GM12801 (cell line): ENCODE data around the gene JAG2.

Experiments used
- CTCF ChIP-seq: IDR thresholded peaks from one replicate; pipeline ENCODE4 v1.5.1; 2011; ENCODE audit warnings: control low read depth; ENCODE audit not compliant: insufficient read length; ENCODE audit errors: extremely low read depth

The JAG2 gene

GRCh38 chr14:105179191-105179590 is 10.6 kb upstream of the JAG2 start:
- TF ChIP-seq CTCF: no peak

GRCh38 chr14:105178868-105179140 is 10.2 kb upstream of the JAG2 start:
- no peak for TF ChIP-seq CTCF

- TF ChIP-seq CTCF: no peak
Observed at GRCh38 chr14:105178069-105178867, 9.7 kb upstream of the JAG2 start.

GRCh38 chr14:105177082-105177481 is 8.5 kb upstream of the JAG2 start:
- TF ChIP-seq CTCF: no peak

- TF ChIP-seq CTCF: no peak
Observed at GRCh38 chr14:105176513-105176912, 7.9 kb upstream of the JAG2 start.

DNA sequence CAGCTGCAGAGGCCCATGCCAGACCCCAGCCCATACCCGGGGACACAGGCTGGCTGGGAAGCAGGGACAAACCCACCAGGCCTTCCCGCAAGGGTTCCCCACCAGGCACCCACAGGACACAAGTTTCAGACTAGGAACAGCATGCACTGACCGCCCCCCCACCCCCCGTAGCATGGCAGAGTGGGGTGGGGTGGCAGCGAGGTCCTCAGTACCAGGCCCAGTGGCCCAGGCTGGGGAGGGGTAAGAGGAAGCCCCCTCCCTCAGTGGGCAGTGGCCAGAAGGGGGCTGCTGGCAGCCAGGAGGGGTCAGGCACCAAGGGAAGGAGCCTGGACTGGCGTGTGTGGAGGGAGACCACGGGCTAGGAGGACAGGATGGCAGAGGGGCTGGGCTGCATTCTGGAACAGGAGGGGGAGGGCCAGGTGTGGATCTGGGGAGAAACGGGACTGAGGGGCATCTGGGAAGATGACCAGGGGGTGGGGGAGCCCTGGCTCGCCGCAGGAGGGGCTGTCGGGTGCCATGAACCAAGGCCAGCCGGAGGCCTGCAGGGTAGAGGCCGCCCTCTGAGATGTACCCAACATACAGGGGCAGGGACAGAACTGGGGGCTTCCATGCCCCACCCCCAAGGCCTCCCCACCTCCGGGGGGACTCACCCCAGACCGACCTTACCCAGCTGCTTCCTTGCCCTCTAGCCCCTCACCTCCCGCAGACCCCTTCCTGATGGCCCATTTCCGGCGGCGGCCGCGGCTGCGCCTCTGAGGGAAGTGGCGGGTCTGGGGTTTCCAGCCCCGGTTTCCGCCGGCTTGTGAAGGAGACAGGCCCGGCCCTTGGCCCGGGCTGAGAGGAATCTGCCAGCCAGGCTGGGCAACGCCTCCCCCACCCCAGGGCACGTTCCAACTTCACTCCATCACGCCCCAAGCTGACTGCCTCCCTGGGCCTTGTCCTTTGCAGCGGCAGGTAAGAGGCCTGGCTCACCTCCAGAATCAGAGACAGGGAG is 5.6 kb upstream of the JAG2 start:
- TF ChIP-seq CTCF: no peak

DNA sequence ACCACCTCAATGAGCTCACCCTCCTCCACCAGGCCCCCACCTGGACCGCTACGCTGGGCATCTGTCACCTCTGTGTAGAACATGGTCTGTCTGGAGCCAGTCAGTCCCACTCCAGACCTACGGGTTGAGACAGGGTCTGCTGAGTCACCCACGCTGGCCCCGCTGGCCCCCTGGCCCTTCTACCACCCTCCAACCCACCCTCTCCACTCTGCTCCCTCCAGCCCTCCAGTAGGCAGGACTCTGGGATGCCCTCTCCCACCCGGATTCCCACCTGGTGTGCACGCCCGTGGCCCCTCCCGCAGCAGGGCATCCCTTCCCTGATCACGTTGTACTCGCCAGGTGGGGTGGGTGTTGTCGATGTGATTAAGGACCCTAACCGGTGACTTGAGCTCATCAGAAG is 4.6 kb upstream of the JAG2 start:
- no peak for TF ChIP-seq CTCF
